SK-N-SH treated with all-trans-retinoic acid at 6 μM for 48 hours (cell line): ENCODE measurements around the gene NECTIN4.
"Not testable (repeated sequence)": the region's sequence is repeated elsewhere in the genome, so short reads cannot be mapped to it uniquely, and the experiment has no call there.

Experiments used
- ATAC-seq: fragments of 200-7000 bp; cut with Tn5 transposase; 3 replicates; pipeline ENCODE4 v1.9.1; 2020; ENCODE audit warnings: mild to moderate bottlenecking, moderate library complexity
- ARNTL ChIP-seq: fragments of 450-650 bp; formaldehyde crosslinking; IDR thresholded peaks from 2 replicates; pipeline ENCODE4 v1.5.0; 2020; ENCODE audit warnings: low read depth, mild to moderate bottlenecking, moderate library complexity, borderline replicate concordance
- BACH2 ChIP-seq: fragments of 250-450 bp; sonication (Bioruptor Pico); IDR thresholded peaks from 2 replicates; pipeline ENCODE4 v1.9.0; 2021; ENCODE audit warnings: mild to moderate bottlenecking, borderline replicate concordance
- CREB5 ChIP-seq: fragments of 250-450 bp; sonication (Bioruptor Pico); IDR thresholded peaks from 2 replicates; pipeline ENCODE4 v1.5.1; 2020; ENCODE audit warnings: low read depth, mild to moderate bottlenecking, moderate library complexity
- ESRRG ChIP-seq: fragments of 250-450 bp; sonication (Bioruptor Pico); IDR thresholded peaks from 2 replicates; pipeline ENCODE4 v1.6.1; 2021; ENCODE audit warnings: mild to moderate bottlenecking
- GLIS3 ChIP-seq: fragments of 250-450 bp; sonication (Bioruptor Pico); IDR thresholded peaks from 2 replicates; pipeline ENCODE4 v1.5.0; 2020; ENCODE audit warnings: mild to moderate bottlenecking, moderate library complexity
- ISL1 ChIP-seq: fragments of 250-450 bp; sonication (Bioruptor Pico); IDR thresholded peaks from 2 replicates; pipeline ENCODE4 v2.1.2; 2022; ENCODE audit warnings: mild to moderate bottlenecking, moderate library complexity
- OSR1 ChIP-seq: fragments of 250-450 bp; sonication (Bioruptor Pico); IDR thresholded peaks from 2 replicates; pipeline ENCODE4 v1.8.0; 2022; ENCODE audit warnings: moderate library complexity, mild to moderate bottlenecking, inconsistent platforms
- PPARA ChIP-seq: fragments of 250-450 bp; sonication (Bioruptor Pico); IDR thresholded peaks from 2 replicates; pipeline ENCODE4 v1.5.0; 2020; ENCODE audit warnings: mild to moderate bottlenecking, borderline replicate concordance
- RARB ChIP-seq: fragments of 250-450 bp; sonication (Bioruptor Pico); IDR thresholded peaks from 2 replicates; pipeline ENCODE4 v1.8.0; 2021; ENCODE audit warnings: mild to moderate bottlenecking, moderate library complexity
- TCF4 ChIP-seq: fragments of 250-450 bp; sonication (Bioruptor Pico); IDR thresholded peaks from 2 replicates; pipeline ENCODE4 v1.8.0; 2021; ENCODE audit warnings: mild to moderate bottlenecking, moderate library complexity, borderline replicate concordance
- TOX ChIP-seq: fragments of 250-450 bp; sonication (Bioruptor Pico); IDR thresholded peaks from 2 replicates; pipeline ENCODE4 v1.8.0; 2021; ENCODE audit warnings: mild to moderate bottlenecking, moderate library complexity, borderline replicate concordance
- ZC3H10 ChIP-seq: fragments of 250-450 bp; sonication (Bioruptor Pico); IDR thresholded peaks from 2 replicates; pipeline ENCODE4 v1.5.1; 2021; ENCODE audit warnings: mild to moderate bottlenecking, moderate library complexity
- ZFP30 ChIP-seq: fragments of 450-650 bp; formaldehyde crosslinking; IDR thresholded peaks from 2 replicates; pipeline ENCODE4 v1.5.0; 2022; ENCODE audit warnings: mild to moderate bottlenecking, moderate library complexity
- ZNF565 ChIP-seq: fragments of 450-650 bp; formaldehyde crosslinking; conservative IDR thresholded peaks from 2 replicates; pipeline ENCODE4 v1.5.0; 2020; ENCODE audit warnings: low read depth, mild to moderate bottlenecking, moderate library complexity
- ZNF70 ChIP-seq: fragments of 450-650 bp; formaldehyde crosslinking; IDR thresholded peaks from 2 replicates; pipeline ENCODE4 v1.5.0; 2020; ENCODE audit warnings: mild to moderate bottlenecking, moderate library complexity
- ZNF8 ChIP-seq: fragments of 450-650 bp; formaldehyde crosslinking; IDR thresholded peaks from 2 replicates; pipeline ENCODE4 v1.5.0; 2020; ENCODE audit warnings: mild to moderate bottlenecking, moderate library complexity
- TF ChIP-seq, protein P1 (sequence below): fragments of 250-450 bp; sonication (Bioruptor Pico); IDR thresholded peaks from 2 replicates; pipeline ENCODE4 v1.5.1; 2021; ENCODE audit warnings: mild to moderate bottlenecking, moderate library complexity
- TF ChIP-seq, protein P2 (sequence below): fragments of 250-450 bp; sonication (Bioruptor Pico); IDR thresholded peaks from 2 replicates; pipeline ENCODE4 v1.8.0; 2021; ENCODE audit warnings: low read depth, mild to moderate bottlenecking, moderate library complexity, borderline replicate concordance
- TF ChIP-seq, protein P3 (sequence below): fragments of 250-450 bp; sonication (Bioruptor Pico); IDR thresholded peaks from 2 replicates; pipeline ENCODE4 v1.5.0; 2020; ENCODE audit warnings: mild to moderate bottlenecking, moderate library complexity

Gene NECTIN4

GRCh38 chr1:161068306-161069234 is 20.8 kb downstream of the NECTIN4 start (continued):
- TF ChIP-seq ZFP30 (CRISPR knock-in tag) = no peak
- TF ChIP-seq ESRRG (CRISPR knock-in tag) = no peak
- TF ChIP-seq BACH2 (CRISPR knock-in tag) = no peak
- no peak for TF ChIP-seq ZNF8 (CRISPR knock-in tag)
- TF ChIP-seq TCF4 (CRISPR knock-in tag) = no peak
- TF ChIP-seq ARNTL (CRISPR knock-in tag) = no peak
- TF ChIP-seq OSR1 (CRISPR knock-in tag) = no peak
- no peak for TF ChIP-seq ISL1 (CRISPR knock-in tag)
- no peak for TF ChIP-seq CREB5 (CRISPR knock-in tag)
- no peak for TF ChIP-seq ZC3H10
- TF ChIP-seq, protein P1, sequence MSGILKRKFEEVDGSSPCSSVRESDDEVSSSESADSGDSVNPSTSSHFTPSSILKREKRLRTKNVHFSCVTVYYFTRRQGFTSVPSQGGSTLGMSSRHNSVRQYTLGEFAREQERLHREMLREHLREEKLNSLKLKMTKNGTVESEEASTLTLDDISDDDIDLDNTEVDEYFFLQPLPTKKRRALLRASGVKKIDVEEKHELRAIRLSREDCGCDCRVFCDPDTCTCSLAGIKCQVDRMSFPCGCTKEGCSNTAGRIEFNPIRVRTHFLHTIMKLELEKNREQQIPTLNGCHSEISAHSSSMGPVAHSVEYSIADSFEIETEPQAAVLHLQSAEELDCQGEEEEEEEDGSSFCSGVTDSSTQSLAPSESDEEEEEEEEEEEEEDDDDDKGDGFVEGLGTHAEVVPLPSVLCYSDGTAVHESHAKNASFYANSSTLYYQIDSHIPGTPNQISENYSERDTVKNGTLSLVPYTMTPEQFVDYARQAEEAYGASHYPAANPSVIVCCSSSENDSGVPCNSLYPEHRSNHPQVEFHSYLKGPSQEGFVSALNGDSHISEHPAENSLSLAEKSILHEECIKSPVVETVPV = no peak

- no peak for ATAC-seq
- TF ChIP-seq GLIS3 (CRISPR knock-in tag) (no peak), ZNF70 (CRISPR knock-in tag) (no peak), ARNTL (CRISPR knock-in tag) (no peak)
Observed at GRCh38 chr1:161066694-161067093, 22.7 kb downstream of the NECTIN4 start.

- not testable (repeated sequence) for ATAC-seq
Observed at GRCh38 chr1:161065681-161066080, 23.7 kb downstream of the NECTIN4 start.

GRCh38 chr1:161063936-161064335 is 25.4 kb downstream of the NECTIN4 start:
- not testable (repeated sequence) for ATAC-seq

DNA sequence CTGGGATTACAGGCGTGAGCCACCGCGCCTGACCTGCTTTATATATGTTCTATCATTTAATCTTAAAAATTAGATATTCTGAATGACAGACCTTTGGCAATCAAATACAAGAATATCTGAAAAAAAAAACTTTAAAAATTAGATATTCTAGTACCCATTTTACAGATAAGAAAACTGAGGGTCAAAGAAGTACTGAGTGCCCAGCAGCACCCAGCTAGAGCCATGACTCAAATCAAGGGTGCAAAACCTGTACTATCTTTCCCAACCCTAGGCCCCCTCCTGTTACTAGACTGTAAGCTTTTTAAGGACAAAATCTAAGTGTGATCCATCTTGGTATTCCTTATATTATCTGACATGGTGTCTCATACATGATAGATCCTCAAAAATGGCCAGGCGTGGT is 27.9 kb downstream of the NECTIN4 start:
- TF ChIP-seq ZC3H10 (no peak), CREB5 (CRISPR knock-in tag) (no peak), TCF4 (CRISPR knock-in tag) (no peak), OSR1 (CRISPR knock-in tag) (no peak), ZNF8 (CRISPR knock-in tag) (no peak), BACH2 (CRISPR knock-in tag) (no peak)
- TF ChIP-seq, protein P2, sequence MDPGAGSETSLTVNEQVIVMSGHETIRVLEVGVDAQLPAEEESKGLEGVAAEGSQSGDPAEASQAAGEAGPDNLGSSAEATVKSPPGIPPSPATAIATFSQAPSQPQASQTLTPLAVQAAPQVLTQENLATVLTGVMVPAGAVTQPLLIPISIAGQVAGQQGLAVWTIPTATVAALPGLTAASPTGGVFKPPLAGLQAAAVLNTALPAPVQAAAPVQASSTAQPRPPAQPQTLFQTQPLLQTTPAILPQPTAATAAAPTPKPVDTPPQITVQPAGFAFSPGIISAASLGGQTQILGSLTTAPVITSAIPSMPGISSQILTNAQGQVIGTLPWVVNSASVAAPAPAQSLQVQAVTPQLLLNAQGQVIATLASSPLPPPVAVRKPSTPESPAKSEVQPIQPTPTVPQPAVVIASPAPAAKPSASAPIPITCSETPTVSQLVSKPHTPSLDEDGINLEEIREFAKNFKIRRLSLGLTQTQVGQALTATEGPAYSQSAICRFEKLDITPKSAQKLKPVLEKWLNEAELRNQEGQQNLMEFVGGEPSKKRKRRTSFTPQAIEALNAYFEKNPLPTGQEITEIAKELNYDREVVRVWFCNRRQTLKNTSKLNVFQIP (CRISPR knock-in tag) = no peak
- ATAC-seq = no peak

DNA sequence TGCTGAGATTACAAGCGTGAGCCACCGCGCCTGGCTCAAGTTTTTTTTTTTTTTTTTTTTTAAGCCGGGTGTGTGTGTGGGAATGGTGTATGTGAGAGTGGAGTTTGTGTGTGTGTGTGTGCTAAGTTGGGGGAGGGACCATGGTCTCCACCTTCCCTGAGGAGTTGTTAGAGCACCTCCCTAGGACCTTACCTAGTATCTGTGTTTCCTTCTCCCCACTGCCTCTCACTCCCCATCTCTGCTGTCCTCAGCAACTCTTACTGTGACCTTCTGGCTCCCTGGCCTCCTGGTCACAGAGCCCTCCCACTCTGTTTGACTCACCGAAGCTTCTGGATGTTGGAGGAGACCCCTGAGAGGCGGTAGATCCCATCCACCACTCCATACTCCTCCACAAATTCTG is 30.1 kb downstream of the NECTIN4 start:
- peak; percentile 14; the same call in 2 of the 3 replicates for ATAC-seq
- TF ChIP-seq ESRRG (CRISPR knock-in tag) (no peak), PPARA (no peak), TOX (CRISPR knock-in tag) (no peak), RARB (CRISPR knock-in tag) (no peak), ZFP30 (CRISPR knock-in tag) (no peak), ZNF8 (CRISPR knock-in tag) (no peak), ZNF565 (no peak)
- TF ChIP-seq, protein P1 = no peak
- TF ChIP-seq, protein P2 (CRISPR knock-in tag) = no peak
- TF ChIP-seq, protein P3, sequence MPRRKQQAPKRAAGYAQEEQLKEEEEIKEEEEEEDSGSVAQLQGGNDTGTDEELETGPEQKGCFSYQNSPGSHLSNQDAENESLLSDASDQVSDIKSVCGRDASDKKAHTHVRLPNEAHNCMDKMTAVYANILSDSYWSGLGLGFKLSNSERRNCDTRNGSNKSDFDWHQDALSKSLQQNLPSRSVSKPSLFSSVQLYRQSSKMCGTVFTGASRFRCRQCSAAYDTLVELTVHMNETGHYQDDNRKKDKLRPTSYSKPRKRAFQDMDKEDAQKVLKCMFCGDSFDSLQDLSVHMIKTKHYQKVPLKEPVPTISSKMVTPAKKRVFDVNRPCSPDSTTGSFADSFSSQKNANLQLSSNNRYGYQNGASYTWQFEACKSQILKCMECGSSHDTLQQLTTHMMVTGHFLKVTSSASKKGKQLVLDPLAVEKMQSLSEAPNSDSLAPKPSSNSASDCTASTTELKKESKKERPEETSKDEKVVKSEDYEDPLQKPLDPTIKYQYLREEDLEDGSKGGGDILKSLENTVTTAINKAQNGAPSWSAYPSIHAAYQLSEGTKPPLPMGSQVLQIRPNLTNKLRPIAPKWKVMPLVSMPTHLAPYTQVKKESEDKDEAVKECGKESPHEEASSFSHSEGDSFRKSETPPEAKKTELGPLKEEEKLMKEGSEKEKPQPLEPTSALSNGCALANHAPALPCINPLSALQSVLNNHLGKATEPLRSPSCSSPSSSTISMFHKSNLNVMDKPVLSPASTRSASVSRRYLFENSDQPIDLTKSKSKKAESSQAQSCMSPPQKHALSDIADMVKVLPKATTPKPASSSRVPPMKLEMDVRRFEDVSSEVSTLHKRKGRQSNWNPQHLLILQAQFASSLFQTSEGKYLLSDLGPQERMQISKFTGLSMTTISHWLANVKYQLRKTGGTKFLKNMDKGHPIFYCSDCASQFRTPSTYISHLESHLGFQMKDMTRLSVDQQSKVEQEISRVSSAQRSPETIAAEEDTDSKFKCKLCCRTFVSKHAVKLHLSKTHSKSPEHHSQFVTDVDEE (CRISPR knock-in tag) = no peak
